HG03175 (cell line): Measurements from ENCODE around the gene GH1.

Experiments
- ATAC-seq: cut with Tn5 transposase; IDR thresholded peaks from one replicate; pipeline ENCODE4 v1.9.1; 2021; ENCODE audit warnings: mild to moderate bottlenecking, moderate library complexity; ENCODE audit not compliant: unreplicated experiment

The GH1 gene

DNA sequence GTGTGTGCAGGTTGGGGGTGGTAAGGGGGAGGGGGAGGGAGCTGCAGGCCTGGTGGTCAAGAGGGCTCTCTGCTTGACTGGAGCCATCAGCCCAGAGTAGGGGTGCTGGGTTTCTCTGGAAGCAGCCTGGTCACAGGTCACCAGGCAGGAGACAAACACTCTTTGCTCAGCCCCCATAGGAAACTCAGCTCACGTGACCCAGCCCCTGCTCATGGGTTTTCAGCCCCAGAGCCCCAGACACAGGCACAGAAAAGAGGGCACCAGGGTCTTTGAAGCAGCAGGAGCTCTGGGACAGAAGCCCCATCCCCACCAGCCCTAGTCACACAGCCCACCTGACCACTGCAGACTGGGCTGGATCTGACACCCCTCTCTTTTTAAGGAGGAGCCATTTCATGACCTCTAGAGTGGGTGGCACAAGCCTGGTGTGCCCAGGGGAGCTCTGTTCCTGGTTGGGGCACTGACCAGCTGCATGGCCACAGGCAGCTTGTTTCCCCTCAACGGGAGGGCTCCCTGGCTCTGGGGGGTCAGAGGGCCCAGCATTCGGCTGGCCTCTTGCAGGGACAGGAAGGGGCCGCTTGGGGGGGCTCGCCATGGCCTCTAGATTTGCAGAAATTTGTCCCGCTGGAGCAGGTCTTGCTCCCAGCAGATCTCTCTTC is 27.3 kb upstream of the GH1 start:
- peak; percentile 36 for ATAC-seq

DNA sequence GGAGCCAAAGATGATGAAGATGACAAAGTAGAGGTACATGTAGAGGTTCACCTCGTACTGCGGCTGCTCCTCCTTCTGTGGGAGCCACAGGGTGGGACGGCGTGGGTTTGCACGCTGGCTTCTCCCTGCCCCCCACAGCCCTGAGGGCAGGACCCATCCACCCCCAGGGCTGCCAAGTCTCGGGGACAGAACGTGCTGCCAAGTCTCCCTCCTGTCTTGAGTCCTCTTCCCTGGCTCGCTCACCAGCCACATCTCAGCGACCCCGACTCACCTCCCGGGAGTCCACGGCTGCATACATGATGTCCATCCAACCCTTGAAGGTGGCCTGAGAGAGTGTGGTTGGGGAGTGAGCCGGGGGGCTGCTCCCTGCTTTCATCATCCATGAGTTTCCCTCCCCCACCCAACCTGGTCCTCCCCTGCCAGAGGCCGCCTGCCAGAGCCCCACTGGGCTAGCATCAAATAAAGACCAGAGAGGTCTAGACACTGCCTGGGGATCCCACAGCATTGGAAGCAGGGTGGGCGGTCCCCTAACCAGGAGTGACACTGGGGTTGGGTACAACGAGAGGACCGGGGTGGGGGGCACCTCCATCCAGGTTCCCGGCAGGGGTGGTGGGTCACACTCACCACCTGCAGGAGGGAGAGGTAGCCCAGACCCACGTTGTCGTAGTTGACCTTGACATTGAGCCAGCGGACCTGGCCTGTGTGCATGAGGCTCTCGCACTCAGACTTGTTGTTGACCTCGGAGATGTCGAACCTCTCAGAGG is 26.3 kb upstream of the GH1 start:
- ATAC-seq = no peak

DNA sequence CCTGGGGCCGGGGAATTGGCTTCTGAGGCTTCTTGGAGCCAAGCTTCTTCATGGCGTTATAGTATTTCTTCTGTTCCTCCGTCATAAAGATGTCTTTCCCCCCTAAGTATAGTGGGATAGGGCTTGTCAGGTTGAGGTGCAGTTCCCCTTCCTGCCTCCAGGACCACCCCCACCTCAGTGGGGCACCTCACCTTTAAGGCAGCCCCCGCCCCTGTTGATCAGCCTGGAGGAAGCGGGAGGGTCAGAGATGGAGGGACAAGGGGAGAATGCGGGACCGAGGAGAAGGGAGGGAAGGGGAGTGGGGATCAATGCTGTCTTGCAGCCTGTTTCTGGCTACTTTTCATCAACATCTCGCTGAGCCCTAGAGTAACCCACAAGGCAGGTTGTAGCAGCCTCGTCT is 25.1 kb upstream of the GH1 start:
- no peak for ATAC-seq

DNA sequence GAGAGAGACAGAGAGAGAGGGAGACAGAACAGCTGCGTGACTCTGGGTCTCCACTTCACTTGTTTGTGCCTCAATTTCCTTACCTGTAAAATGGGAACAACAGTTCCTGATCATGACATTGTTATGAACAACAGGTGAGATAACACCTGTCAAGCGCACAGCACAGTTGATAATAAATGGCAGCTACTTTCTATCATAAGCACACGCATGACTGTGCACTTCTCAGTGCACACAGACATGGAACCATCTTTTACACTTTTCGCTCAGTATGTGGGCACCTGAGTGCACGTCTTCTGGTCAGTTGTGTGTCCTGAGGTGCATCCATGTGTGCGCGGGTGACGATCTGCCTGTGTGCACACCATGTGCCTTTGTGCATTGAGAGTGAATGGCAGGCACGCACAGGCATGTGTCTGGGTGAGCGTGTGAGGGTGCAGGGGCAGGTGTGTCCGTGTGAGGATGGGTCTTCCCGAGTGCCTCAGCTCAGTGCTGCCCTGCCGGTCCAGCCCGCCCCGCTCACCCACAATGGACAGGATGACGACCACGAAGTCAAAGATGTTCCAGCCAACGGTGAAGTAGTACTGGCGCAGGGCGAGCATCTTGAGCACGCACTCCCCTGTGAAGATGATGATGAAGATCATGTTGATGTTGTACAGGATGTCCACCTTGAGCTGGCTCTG is 23.8 kb upstream of the GH1 start:
- ATAC-seq = no peak

DNA sequence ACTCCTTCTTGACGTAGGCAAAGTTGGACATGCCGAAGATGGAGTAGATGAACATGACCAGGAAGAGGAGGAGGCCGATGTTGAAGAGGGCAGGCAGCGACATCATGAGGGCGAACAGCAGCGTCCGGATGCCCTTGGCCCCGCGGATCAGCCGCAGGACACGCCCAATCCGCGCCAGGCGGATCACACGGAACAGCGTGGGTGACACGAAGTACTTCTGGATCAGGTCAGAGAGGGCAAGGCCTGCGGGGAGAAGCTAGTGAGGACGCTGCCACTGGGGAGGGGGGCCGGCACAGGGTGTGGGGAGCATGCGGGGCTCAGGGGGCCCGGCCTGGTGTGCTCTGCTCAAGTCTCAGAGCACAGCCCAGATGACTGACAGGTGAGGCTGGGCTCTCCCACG is 23.1 kb upstream of the GH1 start:
- ATAC-seq = no peak

DNA sequence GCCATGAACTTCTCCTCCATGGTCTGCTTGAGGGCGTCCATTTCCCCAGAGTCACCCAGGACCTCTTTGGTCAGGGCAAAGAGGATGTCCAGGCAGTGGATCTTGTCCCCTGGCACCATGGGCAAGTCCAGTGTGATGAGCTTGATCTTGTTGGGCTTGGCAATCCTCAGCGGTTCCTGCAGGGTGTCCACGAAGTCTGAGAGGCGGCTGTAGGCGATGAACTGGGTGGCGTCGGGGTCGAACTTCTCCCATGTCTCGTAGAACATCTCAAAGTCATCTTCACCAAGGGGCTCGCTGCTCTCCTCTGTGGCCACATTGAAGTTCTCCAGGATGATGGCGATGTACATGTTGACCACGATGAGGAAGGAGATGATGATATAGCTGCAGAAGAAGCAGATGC is 22.5 kb upstream of the GH1 start:
- no peak for ATAC-seq

DNA sequence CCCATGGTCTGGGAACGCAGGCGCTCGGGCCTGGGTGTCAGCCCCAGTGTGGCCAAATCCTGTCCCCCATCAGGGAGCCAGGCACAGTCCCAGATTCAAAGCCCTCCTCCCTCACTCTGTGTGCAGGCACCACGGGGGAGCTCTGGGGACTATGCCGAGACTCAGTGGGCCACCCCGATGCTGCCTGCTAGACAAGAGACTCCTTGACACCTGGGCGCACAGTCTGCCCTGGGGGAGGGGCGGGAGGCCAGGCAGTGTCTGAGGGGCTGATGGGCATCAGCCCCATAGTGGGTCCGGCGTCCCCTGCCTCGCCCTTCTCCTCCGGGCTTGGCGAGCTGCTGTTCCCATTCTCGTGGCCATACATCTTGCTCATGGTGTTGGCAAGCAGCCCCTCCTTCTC is 21.9 kb upstream of the GH1 start:
- ATAC-seq = no peak

DNA sequence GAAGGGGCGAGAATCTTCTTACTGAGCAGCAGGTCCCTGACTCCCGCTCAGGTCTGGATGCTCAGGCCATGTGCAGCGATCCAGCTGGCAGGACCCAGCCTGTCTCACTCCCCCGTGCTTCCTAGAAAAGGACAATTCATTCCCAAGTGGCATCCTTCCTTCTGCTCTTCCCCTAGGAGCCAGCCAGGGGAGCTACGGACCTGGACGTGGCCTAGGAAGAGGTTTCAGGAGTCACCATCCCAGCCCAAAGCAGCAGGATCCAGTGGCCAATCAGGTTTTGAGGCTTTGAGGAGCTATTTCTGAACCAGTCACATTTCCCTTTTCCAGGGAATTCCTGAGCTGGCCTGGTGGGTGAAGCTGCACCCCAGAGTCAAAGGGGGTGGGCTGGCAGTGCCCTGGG is 21.2 kb upstream of the GH1 start:
- no peak for ATAC-seq

DNA sequence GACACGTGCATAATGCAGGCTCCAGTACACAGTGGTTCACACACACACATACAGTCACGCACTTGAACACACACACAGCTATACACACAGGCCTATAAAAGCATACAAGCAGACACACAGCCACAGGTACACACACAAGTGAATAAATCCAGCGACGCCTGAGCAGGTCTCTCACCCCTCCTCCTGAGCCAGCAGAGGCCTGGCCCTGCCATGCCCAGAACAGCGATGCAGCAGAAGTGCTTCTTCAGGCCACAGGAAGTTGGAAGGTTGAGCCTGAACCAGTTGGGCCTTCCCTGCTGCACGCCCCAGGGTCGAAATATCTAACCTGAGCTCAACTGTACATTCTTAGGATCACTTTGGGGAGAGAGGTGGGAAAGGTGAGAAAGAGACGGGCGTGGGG is 20.8 kb upstream of the GH1 start:
- no peak for ATAC-seq

DNA sequence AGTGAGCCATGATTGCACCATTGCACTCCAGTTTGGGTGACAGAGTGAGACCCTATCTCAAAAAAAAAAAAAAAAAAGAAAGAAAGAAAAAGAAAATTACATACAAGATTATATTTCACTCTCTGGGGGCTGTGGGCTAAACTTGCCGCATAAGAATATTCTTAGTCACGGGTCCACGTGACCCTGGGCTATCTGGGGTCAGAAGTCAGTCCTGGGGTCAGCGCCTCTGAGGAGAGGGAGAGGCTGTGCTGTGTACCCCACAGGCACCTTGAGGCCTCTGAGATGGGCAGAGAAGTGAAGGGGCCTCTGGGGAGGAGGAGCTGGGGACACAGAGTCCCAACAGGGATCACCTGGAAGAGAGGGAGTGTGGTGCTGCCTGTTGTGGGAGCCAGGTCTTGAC is 19.3 kb upstream of the GH1 start:
- ATAC-seq = no peak

DNA sequence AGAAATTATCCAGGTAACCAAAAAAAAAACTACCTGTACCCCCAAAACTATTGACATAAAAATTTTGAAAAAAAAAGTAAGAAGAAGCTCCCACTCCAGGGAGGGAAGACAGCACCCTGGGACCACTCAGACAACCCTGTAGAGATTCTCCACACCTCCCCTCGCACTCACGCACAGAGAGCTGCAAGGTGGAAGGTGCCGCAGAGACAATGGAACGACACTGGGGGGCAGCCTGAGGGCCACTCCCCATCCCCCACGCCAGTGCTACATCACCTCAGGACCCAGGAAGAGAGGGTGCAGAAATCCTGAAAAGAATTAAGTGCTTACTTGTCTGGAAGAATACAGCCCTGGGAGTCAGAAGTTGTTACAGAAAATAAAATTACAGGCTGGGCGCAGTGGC is 18.7 kb upstream of the GH1 start:
- ATAC-seq = no peak

DNA sequence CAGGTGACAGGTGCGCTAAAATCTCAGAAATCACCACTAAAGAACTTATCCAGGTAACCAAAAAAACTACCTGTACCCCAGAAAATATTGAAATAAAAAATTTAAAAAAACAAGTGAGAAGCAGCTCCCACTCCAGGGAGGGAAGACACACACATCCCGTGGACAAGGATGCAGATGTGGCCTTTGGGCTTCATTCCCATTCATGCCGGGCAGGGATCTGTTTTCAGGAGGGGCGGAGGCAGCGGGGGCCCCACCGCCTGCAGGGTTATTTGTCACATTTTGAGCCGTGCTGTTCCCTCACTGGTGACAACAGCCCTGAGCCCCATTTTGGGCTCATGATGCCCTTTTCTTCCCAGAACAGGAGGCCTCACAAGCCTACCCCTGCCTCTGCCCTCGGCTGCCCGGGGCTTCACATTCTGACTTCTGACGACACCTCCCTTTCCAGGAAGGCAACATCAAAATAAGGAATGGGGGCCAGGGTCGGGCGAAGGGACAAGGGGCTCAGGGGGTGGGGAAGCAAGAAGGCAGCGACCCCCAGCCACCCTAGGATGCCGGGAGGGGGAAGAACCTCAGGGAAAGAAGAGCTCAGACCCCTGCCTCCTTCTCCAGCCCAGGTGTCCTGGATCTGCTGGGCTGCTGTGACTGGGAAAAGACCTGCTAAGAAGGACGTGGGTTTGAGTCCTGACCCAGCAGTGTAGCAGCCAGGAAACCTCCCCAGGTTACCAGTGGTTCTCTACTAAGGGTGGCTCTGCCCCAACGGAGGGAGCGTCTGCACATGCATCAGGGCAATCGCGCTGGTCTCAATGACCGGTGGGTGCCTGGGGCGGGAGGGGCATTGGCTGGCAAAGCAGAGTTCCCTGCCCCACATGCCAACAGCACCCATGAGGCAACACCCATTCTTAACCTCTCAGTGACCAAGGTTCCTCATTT is 15.8 kb upstream of the GH1 start:
- ATAC-seq = no peak

DNA sequence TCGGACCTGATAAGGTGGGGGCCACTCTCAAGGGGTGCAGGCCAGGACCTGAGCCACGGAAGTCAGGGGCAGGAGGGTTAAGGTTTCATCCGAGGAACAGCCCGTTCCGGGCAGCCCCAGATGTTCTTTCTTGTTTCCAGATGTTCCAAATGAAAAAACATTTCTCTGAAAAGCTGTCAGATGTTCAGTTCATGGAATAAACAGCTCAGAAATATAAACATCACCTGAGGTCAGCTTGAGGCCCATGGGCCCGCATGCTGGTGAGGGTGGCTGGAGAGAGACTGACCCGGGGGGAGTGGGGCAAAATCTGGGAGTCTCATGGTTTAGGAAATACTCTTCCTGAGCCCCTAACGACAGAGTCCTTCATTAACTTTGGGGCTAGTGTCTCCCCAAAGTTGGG is 15.0 kb upstream of the GH1 start:
- no peak for ATAC-seq

DNA sequence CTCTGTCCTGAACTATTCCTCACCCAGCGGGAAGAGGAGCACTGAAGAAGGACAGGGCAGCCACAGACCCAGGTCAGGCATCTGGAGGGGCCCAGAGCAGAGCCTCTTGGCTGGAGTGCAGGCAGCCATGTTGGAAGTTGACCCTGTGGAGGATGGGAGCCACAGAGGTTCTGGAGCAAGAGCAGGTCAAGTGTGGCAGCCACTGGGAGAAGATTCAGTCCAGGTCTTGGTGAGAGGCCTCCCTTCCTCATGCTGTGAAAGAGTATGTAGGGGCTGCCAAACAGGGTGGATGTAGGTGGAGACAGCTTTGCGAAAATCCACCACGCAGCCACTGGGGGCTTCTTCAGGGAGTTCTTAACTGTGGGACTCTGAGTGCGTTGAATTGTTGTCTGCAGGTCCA is 14.1 kb upstream of the GH1 start:
- ATAC-seq = peak; percentile 3

DNA sequence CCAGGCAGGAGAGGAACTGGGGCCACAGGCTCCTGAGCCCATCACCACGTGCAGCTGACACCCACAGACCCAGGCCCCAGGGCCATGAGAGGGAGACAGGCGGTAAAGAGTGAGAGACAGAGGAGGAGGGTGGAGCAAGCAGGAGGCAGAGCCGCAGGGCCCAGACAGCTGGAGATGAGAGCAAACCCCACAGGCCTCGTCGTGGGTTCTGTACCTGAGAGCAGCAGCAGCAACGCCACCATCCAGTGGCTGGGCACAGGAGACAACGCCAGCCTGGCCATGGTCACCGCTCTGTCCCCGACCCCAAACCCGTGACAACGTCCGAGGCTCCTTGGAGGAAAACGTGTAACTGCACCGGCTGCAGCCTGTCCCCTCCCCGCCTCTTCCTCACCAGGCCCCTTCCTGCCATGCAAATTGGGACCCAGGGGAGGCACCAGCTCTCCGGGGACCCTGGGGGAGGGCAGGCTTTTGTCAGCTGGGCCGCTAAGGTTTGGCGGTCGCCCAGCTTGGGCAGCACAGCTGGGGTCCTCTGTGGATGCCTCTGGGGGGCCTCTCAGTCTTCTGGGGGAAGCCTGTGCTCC is 13.4 kb upstream of the GH1 start, which contains the start of gene CD79B:
Gene CD79B (minus strand): TSS at position 351 of the 581 bp plus-strand sequence. CDS start 70 bp downstream, at position 281.
- peak; percentile 87 for ATAC-seq

DNA sequence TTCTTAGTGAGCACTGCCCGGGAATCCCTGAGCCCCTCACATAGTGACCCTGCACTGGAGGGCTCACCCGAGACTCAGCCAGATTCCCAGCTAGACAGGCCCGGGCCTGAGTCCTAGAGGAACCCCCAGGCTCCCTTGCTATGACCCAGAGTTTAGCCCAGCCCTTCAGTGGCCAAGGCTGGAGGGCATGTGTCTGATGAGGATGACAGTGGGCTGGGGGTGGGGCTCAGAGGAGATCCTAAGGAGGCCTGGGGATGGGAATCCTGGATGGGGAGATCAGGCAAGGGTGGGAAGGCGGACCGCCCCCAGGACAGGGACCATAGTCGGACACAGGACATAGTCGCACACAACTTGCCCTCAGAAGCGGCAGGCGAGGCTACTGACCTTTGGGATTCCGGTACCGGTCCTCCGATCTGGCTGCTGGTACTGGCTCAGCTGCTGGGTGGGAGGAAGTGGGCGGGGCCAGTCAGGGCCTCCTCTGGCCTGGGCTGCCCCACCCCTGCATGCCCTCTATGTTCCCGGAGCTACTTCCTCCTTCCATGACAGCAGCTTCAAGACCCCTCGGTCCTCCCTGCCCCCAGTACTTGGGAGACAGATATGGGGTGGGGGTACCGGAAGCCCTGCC is 12.4 kb upstream of the GH1 start:
- no peak for ATAC-seq

DNA sequence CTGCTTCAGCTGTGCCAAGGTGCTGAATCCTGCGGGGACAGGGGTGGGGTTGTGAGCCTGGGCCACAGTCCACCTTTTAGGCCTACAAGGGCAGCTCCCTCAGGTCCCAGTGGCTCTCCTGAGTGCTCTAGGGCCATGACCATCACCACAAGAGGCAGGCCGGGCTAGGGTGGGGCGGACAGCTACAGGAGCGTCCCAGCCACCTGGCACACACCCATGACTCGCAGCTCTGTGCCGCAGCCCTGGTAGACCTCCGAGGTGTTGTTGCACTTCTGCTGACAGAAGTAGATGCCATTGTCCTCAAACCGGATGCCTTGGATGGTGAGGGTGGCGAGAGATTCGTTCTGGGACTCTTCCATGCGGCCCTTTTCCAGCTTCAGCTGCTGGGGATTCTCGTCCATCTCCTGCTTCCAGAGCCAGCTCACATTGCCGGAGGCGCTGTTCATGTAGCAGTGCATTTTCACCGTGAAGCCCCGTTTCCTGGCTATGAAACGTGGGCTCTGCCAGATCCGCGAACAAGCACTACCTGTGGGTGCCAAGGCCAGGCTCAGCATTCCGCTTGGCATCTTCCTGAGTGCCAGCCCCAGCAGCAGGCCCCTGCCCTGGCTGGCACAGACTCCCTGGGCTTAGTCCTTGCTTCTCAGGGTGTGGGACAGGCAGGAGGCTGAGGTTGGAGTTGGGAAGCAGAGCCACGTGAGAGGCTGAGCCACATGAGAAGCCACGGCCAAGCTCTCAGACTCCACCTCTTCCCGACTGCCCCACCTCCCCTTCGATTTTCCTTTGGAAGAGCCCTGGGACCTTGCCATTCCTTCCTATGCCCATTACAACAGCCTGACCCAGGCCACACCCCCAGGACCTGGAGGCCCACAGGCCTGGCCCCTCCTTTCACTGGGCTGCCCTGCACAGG is 11.5 kb upstream of the GH1 start:
- ATAC-seq = no peak

DNA sequence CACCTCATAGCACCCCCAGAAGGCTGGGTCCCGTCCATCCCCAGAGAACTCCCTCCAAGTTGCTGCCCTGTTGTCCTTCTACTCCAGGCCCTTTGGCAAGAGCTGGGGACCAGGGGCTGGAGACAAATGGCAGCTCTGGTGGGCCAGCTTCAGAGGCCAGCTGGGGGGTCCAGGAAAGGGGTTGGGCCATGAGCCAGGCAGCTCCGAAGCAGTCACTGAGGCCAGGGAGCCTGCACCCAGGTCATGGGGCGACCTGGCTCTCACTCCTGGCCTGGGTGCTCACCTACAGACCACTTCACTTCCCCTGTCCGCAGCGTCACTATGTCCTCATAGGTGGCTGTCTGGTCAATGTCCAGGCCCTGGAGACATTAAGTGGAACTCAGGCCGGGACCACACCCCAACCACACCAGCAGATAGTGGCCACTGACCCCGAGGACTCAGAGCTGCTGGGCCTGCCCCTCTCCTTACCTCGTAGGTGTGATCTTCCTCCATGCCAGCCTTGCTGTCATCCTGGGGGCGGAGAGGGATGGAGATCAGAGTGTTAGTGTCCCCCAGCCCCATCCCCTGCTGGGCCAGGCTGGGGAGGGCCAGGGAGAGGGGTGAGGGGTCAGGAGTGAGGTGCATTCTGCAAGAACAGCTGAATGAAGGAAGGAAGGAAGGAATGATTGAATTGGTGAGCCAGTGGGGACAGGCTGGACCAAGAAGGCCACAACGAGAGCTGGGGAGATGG is 10.5 kb upstream of the GH1 start:
- ATAC-seq = no peak
